Duodenal mucosa (tissue), 2 donors: Measurements from ENCODE around the gene GABRA5.

Source experiments
- H3K27ac ChIP-seq: one replicate; pipeline ENCODE4 v1.7.0; 2013; ENCODE audit warnings: low read depth, low read length
- H3K27me3 ChIP-seq, 2 donors: one replicate each; pipeline ENCODE4 v1.7.0; 2013; ENCODE audit warnings: low read length in 2 of 2, control low read depth in 1 of 2; ENCODE audit not compliant: insufficient read depth in 2 of 2, control insufficient read depth in 1 of 2
- H3K36me3 ChIP-seq, 2 donors: one replicate each; pipeline ENCODE4 v1.7.0; 2013; ENCODE audit warnings: low read length in 2 of 2, control low read depth in 1 of 2; ENCODE audit not compliant: insufficient read depth in 2 of 2, control insufficient read depth in 1 of 2
- H3K4me1 ChIP-seq, 2 donors: one replicate each; pipeline ENCODE4 v1.7.0; 2013; ENCODE audit warnings: low read length in 2 of 2, control low read depth in 1 of 2; ENCODE audit not compliant: insufficient read depth in 2 of 2, control insufficient read depth in 1 of 2
- H3K4me3 ChIP-seq, 2 donors: one replicate each; pipeline ENCODE4 v1.7.0; 2013; ENCODE audit warnings: low read length in 2 of 2, low read depth in 1 of 2
- H3K9ac ChIP-seq, 2 donors: one replicate each; pipeline ENCODE4 v1.7.0; 2013; ENCODE audit warnings: low read length in 2 of 2, low read depth in 1 of 2
- H3K9me3 ChIP-seq, 2 donors: one replicate each; pipeline ENCODE4 v1.7.0; 2013; ENCODE audit warnings: low read length in 2 of 2, control low read depth in 1 of 2; ENCODE audit not compliant: control insufficient read depth in 1 of 2

Gene GABRA5

GRCh38 chr15:26943866-26944265 lies 77.0 kb downstream of the GABRA5 start:
- Histone ChIP-seq H3K4me3 (no peak overlapping the region), H3K27ac (no peak overlapping the region), H3K27me3 (no peaks in the 10 kb centered on the region), H3K9me3 (peaks cover 4 to 30% of the 10 kb centered on the region in 2 donors), H3K36me3 (no peaks in the 10 kb centered on the region), H3K9ac (no peak overlapping the region), H3K4me1 (no peaks in the 10 kb centered on the region)

GRCh38 chr15:26945046-26945445 lies 78.2 kb downstream of the GABRA5 start:
- Histone ChIP-seq H3K27ac (no peak overlapping the region), H3K27me3 (no peaks in the 10 kb centered on the region), H3K4me3 (no peak overlapping the region), H3K36me3 (no peaks in the 10 kb centered on the region), H3K9me3 (peaks cover 4 to 30% of the 10 kb centered on the region in 2 donors), H3K9ac (no peak overlapping the region), H3K4me1 (no peaks in the 10 kb centered on the region)

GRCh38 chr15:26950001-26950400 lies 83.1 kb downstream of the GABRA5 start:
- H3K4me3 ChIP-seq = no peak overlapping the region
- no peak overlapping the region for H3K27ac ChIP-seq
- no peaks in the 10 kb centered on the region for H3K4me1 ChIP-seq
- no peak overlapping the region for H3K9ac ChIP-seq
- H3K27me3 ChIP-seq = no peaks in the 10 kb centered on the region
- H3K36me3 ChIP-seq = no peaks in the 10 kb centered on the region
- H3K9me3 ChIP-seq = peaks cover 9 to 15% of the 10 kb centered on the region in 2 donors

- Histone ChIP-seq H3K27me3 (no peaks in the 10 kb centered on the region), H3K4me1 (no peaks in the 10 kb centered on the region), H3K9ac (no peak overlapping the region), H3K4me3 (no peak overlapping the region), H3K27ac (no peak overlapping the region), H3K9me3 (peaks cover 0 to 15% of the 10 kb centered on the region in 2 donors), H3K36me3 (no peaks in the 10 kb centered on the region)
These were observed 87.5 kb downstream of the GABRA5 start for GRCh38 chr15:26954403-26954802.

GRCh38 chr15:26967719-26968269 lies 100.9 kb downstream of the GABRA5 start:
- H3K27ac ChIP-seq = no peak overlapping the region
- no peaks in the 10 kb centered on the region for H3K27me3 ChIP-seq
- H3K4me3 ChIP-seq = no peak overlapping the region
- H3K9me3 ChIP-seq = peaks cover 0 to 5% of the 10 kb centered on the region in 2 donors
- no peaks in the 10 kb centered on the region for H3K4me1 ChIP-seq
- no peaks in the 10 kb centered on the region for H3K36me3 ChIP-seq
- H3K9ac ChIP-seq = no peak overlapping the region

GRCh38 chr15:26968806-26969205 lies 101.9 kb downstream of the GABRA5 start:
- no peak overlapping the region for H3K9ac ChIP-seq
- no peaks in the 10 kb centered on the region for H3K4me1 ChIP-seq
- no peaks in the 10 kb centered on the region for H3K36me3 ChIP-seq
- no peak overlapping the region for H3K4me3 ChIP-seq
- no peaks in the 10 kb centered on the region for H3K27me3 ChIP-seq
- H3K9me3 ChIP-seq = peaks cover 0 to 5% of the 10 kb centered on the region in 2 donors
- no peak overlapping the region for H3K27ac ChIP-seq

GRCh38 chr15:26970712-26971210 lies 103.9 kb downstream of the GABRA5 start, which contains the start of gene GABRG3:
GABRG3 (plus strand) TSS chr15:26971181.
- no peaks in the 10 kb centered on the region for H3K27me3 ChIP-seq
- peaks cover 0 to 5% of the 10 kb centered on the region in 2 donors for H3K9me3 ChIP-seq
- H3K36me3 ChIP-seq = no peaks in the 10 kb centered on the region
- H3K27ac ChIP-seq = no peak within 1 kb of the TSS
- no peaks in the 10 kb centered on the region for H3K4me1 ChIP-seq
- H3K9ac ChIP-seq = no peak within 1 kb of the TSS
- no peak within 1 kb of the TSS for H3K4me3 ChIP-seq

- no peaks in the 10 kb centered on the region for H3K27me3 ChIP-seq
- H3K9ac ChIP-seq = no peak overlapping the region
- no peak overlapping the region for H3K4me3 ChIP-seq
- peaks cover 0 to 5% of the 10 kb centered on the region in 2 donors for H3K9me3 ChIP-seq
- no peaks in the 10 kb centered on the region for H3K36me3 ChIP-seq
- H3K27ac ChIP-seq = no peak overlapping the region
- H3K4me1 ChIP-seq = no peaks in the 10 kb centered on the region
These were observed 104.6 kb downstream of the GABRA5 start for GRCh38 chr15:26971271-26972018.

- no peak overlapping the region for H3K4me3 ChIP-seq
- no peaks in the 10 kb centered on the region for H3K27me3 ChIP-seq
These were observed 105.8 kb downstream of the GABRA5 start for GRCh38 chr15:26972636-26973035.

GRCh38 chr15:26974120-26974780 lies 107.4 kb downstream of the GABRA5 start:
- Histone ChIP-seq H3K9ac (no peak overlapping the region), H3K27me3 (no peaks in the 10 kb centered on the region), H3K27ac (no peak overlapping the region), H3K36me3 (no peaks in the 10 kb centered on the region), H3K4me1 (no peaks in the 10 kb centered on the region), H3K9me3 (peaks cover 0 to 5% of the 10 kb centered on the region in 2 donors), H3K4me3 (no peak overlapping the region)

More at GRCh38 chr15:26972636-26973035, 105.8 kb downstream of the GABRA5 start:
- H3K9me3 ChIP-seq = peaks cover 0 to 5% of the 10 kb centered on the region in 2 donors
- no peaks in the 10 kb centered on the region for H3K36me3 ChIP-seq
- H3K27ac ChIP-seq = no peak overlapping the region
- no peak overlapping the region for H3K9ac ChIP-seq
- no peaks in the 10 kb centered on the region for H3K4me1 ChIP-seq
